GM19467 (cell line): ENCODE results near the gene TMEM170B.
A peak's percentile ranks its signal among the peaks of the same experiment; 100 is the strongest.
"Not testable (repeated sequence)": the region's sequence is repeated elsewhere in the genome, so short reads cannot be mapped to it uniquely, and the experiment has no call there.

Source experiments
- ATAC-seq: cut with Tn5 transposase; IDR thresholded peaks from one replicate; pipeline ENCODE4 v1.9.1; 2021; ENCODE audit warnings: mild to moderate bottlenecking, moderate library complexity; ENCODE audit not compliant: unreplicated experiment

TMEM170B gene

GRCh38 chr6:11527274-11527870, 10.2 kb upstream of the TMEM170B start:
- no peak for ATAC-seq

- ATAC-seq: no peak
Observed at GRCh38 chr6:11528996-11529395, 8.6 kb upstream of the TMEM170B start.

GRCh38 chr6:11532097-11532496, 5.5 kb upstream of the TMEM170B start:
- ATAC-seq: no peak

- ATAC-seq: no peak
Observed at GRCh38 chr6:11534561-11534960, 3.0 kb upstream of the TMEM170B start.

- ATAC-seq: no peak
Observed at GRCh38 chr6:11535801-11536230, 1.7 kb upstream of the TMEM170B start.

GRCh38 chr6:11536795-11537194, 754 bp upstream of the TMEM170B start:
- no peak for ATAC-seq

- peak; percentile 25 for ATAC-seq
Observed at GRCh38 chr6:11538052-11538818, 686 bp downstream of the TMEM170B start.

- ATAC-seq: no peak
Observed at GRCh38 chr6:11538819-11539468, 1.4 kb downstream of the TMEM170B start.

- no peak for ATAC-seq
Observed at GRCh38 chr6:11542863-11543262, 5.3 kb downstream of the TMEM170B start.

- ATAC-seq: no peak
Observed at GRCh38 chr6:11543919-11544518, 6.5 kb downstream of the TMEM170B start.

GRCh38 chr6:11547846-11548245, 10.3 kb downstream of the TMEM170B start:
- not testable (repeated sequence) for ATAC-seq

GRCh38 chr6:11548578-11548977, 11.0 kb downstream of the TMEM170B start:
- not testable (repeated sequence) for ATAC-seq

GRCh38 chr6:11551053-11551452, 13.5 kb downstream of the TMEM170B start:
- ATAC-seq: no peak

- ATAC-seq: no peak
Observed at GRCh38 chr6:11552442-11552841, 14.9 kb downstream of the TMEM170B start.

GRCh38 chr6:11553824-11554223, 16.3 kb downstream of the TMEM170B start:
- ATAC-seq: no peak

GRCh38 chr6:11556309-11556708, 18.8 kb downstream of the TMEM170B start:
- ATAC-seq: no peak

- no peak for ATAC-seq
Observed at GRCh38 chr6:11563793-11564192, 26.2 kb downstream of the TMEM170B start.

GRCh38 chr6:11566609-11567008, 29.1 kb downstream of the TMEM170B start:
- ATAC-seq: no peak

- ATAC-seq: no peak
Observed at GRCh38 chr6:11571073-11571472, 33.5 kb downstream of the TMEM170B start.

- peak; percentile 92 for ATAC-seq
Observed at GRCh38 chr6:11575408-11576033, 38.0 kb downstream of the TMEM170B start.
